ENCODE measurements around the gene WDCP. TPM values are rescaled to one million over a fixed set of nuclear protein-coding genes. Genes with fewer than 3 reads are reported as not detected.

Gene WDCP
- total and polyA plus RNA-seq, 7 donors: 4.6 to 17.3 (median 7.1) TPM

DNA sequence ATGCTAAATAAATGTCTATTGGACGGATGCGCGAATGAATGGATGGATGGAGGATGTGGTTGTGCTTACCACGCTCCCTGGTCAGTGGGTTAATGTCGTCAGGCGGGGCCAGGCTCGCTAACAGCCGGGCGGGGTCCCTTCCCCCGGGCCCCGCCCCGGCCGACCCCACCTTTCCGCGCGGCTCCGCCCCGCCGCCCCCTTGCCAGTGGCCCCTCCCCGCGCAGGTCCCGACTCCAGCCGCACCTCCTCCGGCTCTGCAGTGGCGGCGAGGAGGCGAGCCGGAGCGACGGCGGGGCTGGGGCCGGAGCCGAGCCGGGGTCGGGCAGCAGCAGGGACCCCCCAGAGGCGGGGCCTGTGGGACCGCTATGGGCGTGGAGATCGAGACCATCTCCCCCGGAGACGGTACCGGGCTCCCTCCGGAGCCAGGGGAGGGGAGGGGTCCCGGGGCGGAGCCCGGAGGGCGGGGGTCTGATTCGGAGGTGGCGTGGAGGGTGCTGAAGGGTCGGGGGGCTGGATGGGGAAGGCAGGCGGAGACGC, 2.4 kb upstream of the WDCP start, which contains the start of gene FKBP1B:
FKBP1B (plus strand) TSS at position 257 of the 537 bp plus-strand sequence; CDS start at position 366, 109 bp downstream.
- TF ChIP-seq, protein P1, sequence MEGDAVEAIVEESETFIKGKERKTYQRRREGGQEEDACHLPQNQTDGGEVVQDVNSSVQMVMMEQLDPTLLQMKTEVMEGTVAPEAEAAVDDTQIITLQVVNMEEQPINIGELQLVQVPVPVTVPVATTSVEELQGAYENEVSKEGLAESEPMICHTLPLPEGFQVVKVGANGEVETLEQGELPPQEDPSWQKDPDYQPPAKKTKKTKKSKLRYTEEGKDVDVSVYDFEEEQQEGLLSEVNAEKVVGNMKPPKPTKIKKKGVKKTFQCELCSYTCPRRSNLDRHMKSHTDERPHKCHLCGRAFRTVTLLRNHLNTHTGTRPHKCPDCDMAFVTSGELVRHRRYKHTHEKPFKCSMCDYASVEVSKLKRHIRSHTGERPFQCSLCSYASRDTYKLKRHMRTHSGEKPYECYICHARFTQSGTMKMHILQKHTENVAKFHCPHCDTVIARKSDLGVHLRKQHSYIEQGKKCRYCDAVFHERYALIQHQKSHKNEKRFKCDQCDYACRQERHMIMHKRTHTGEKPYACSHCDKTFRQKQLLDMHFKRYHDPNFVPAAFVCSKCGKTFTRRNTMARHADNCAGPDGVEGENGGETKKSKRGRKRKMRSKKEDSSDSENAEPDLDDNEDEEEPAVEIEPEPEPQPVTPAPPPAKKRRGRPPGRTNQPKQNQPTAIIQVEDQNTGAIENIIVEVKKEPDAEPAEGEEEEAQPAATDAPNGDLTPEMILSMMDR (IDR thresholded peaks at IDR 0.05): no peak
- DNase-seq (peak; percentile 58 to 61), ATAC-seq (no peak)
- Histone ChIP-seq H3K27ac (peak within 1 kb of the TSS; percentile 16), H3K4me1 (peaks cover 15% of the 10 kb centered on the region), H3K27me3 (ENCODE audit: insufficient read depth in 3 of 3, low read length in 2 of 3) (peaks cover 0 to 17% (median 7%) of the 10 kb centered on the region in 3 donors), H3K9me3 (no peaks in the 10 kb centered on the region), H3K36me3 (ENCODE audit: insufficient read depth in 1 of 2, low read depth in 1 of 2) (no peaks in the 10 kb centered on the region), H3K4me3 (peak within 1 kb of the TSS; percentile 75)
- 0 to 1% (median 0%) methylated on average over 32 to 52 of the region's 52 CpGs for WGBS, 3 donors
- intact Hi-C loops (cut with DNase I): loop anchor here in 1 of 2 donors (5.0 kb wide), 1 partner anchor 33 kb away; the partner anchor contains the start of gene TP53I3

DNA sequence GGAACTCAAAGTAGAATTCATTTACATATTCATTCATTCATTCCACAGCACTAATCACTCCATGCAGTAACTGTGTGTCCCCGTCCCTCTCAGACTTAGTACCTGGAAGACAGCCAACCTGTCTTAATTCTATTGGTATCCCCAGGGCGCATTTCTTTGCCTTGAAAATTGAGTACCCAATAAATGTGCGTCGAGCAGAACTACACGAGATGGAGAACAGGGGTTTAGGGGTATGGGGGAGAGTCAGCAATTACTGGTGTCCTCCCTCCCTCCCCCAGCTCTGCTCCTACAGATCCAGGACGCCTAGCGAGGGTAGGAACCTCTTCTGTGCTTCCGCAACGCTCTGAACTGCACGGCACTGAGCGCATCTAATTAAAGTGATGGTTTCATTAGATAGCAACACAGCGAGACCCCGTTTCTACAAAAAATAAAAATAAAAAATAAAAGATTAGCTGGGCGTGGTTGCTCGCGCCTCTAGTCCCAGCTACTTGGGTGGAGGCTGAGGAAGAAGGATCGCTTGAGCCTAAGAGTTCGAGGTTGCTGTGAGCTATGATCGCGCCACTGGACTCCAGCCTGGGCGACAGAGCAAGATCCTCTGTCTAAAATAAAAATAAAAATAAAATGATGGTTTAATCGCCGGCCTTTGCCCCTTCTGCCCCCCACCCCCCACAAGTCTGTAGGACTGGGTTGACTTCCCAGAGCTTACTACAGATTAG, 1.7 kb upstream of the WDCP start:
- TF ChIP-seq, protein P1 (IDR thresholded peaks at IDR 0.05): no peak
- intact Hi-C loops (cut with DNase I): loop anchor here in 1 of 2 donors (5.0 kb wide), 1 partner anchor 33 kb away; the partner anchor contains the start of gene TP53I3
- DNase-seq (no peak), ATAC-seq (no peak)
- Histone ChIP-seq H3K27me3 (ENCODE audit: insufficient read depth in 3 of 3, low read length in 2 of 3) (peaks cover 0 to 17% (median 7%) of the 10 kb centered on the region in 3 donors), H3K36me3 (ENCODE audit: insufficient read depth in 1 of 2, low read depth in 1 of 2) (no peaks in the 10 kb centered on the region), H3K9me3 (no peaks in the 10 kb centered on the region), H3K4me1 (peaks cover 15% of the 10 kb centered on the region), H3K27ac (no peak overlapping the region), H3K4me3 (peak overlapping the region; percentile 75)
- WGBS, 3 donors: 16 to 18% (median 16%) methylated on average over 23 of the region's 23 CpGs

DNA sequence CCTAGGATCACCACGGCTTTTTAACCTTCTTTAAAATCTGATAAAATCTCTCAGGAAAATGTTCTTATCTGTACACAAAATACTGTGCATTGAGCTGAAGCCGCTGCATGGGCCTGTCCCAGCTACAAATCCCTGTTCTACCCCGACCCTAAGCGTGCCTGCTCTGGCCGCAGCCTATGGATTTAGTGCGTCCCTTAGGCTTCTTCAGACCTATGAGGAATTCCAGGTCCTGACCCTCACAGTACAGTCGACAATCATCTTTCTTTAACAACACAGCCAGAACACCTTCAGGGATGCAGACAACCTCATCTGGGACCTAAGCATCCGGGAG, 477 bp upstream of the WDCP start:
- TF ChIP-seq, protein P1 (IDR thresholded peaks at IDR 0.05): no peak
- ATAC-seq (peak in 1 of 4 donors; percentile 2), DNase-seq (no peak)
- WGBS, 3 donors: 33 to 39% (median 39%) methylated on average over 8 of the region's 8 CpGs
- Histone ChIP-seq H3K4me1 (peaks cover 15% of the 10 kb centered on the region), H3K27me3 (ENCODE audit: insufficient read depth in 3 of 3, low read length in 2 of 3) (peaks cover 0 to 17% (median 4%) of the 10 kb centered on the region in 3 donors), H3K27ac (no peak overlapping the region), H3K9me3 (no peaks in the 10 kb centered on the region), H3K36me3 (ENCODE audit: insufficient read depth in 1 of 2, low read depth in 1 of 2) (no peaks in the 10 kb centered on the region), H3K4me3 (peak overlapping the region; percentile 88)
- intact Hi-C loops (cut with DNase I): loop anchor here in 1 of 2 donors (5.0 kb wide), 1 partner anchor 35 kb away; the partner anchor contains the start of gene TP53I3

DNA sequence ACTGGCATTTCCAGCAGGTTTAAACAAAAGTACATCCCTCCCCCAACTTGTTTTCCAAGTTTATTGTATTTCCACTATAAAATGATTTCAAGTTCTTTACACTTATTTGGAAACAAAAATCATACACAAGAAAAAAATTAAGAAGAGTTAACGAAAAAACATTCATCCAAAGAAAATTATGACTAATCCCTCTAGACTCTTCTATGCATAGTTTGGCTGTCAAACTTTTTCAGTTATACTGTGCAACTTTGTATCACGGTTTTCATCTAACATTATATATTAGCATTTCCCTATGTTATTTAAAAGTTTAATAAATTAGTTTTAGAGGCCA, 627 bp downstream of the WDCP start:
- DNase-seq: no peak
- Histone ChIP-seq H3K36me3 (ENCODE audit: insufficient read depth in 1 of 2, low read depth in 1 of 2) (no peaks in the 10 kb centered on the region), H3K4me1 (peaks cover 15% of the 10 kb centered on the region), H3K9me3 (no peaks in the 10 kb centered on the region), H3K4me3 (peak overlapping the region; percentile 88), H3K27ac (peak overlapping the region; percentile 78), H3K27me3 (ENCODE audit: insufficient read depth in 3 of 3, low read length in 2 of 3) (peaks cover 0 to 17% (median 4%) of the 10 kb centered on the region in 3 donors)
- 2% methylated on average over 2 of the region's 2 CpGs for WGBS, 3 donors
- ATAC-seq: no peak
- intact Hi-C loops (cut with DNase I): loop anchor here in 1 of 2 donors (5.0 kb wide), 1 partner anchor 36 kb away; the partner anchor contains the start of gene TP53I3
- TF ChIP-seq, protein P1 (IDR thresholded peaks at IDR 0.05): no peak

Data from psoas muscle (tissue), 8 donors.